ENCODE data around the gene CENPB.

DNA sequence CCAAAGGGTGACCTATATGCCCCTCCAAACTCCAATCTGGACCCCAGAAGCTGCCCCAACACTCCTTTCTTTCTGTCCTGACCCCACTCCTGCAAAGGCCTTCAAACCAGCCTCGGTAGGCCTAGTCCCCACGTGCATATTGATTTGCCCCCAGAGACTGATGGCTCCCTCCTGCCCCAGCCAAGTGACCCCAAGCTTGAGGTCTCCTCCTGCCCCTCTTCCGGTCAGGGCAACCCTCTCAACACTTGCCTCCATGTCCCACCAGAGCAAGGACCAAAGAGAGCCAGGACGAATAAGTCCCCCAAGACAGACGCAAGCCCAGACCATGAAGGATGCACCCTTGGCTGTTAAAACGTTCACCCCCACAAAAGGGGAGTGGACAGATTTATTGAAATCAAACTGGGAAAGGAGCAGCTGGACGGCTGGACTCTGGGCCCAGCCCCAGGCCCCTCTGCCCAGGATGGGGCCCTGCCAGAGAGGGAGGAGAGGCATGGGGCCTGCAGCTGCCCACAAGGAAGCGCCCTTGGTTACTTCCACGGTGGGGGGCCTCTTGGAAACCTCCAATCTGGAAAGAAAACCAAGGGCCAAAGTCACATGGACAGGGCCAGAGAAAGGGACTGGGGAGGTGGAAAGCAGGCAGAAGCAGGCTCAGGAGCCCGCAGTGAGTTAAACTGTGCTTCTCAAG is 2.9 kb downstream of the CENPB start:
- TF ChIP-seq, protein P1, sequence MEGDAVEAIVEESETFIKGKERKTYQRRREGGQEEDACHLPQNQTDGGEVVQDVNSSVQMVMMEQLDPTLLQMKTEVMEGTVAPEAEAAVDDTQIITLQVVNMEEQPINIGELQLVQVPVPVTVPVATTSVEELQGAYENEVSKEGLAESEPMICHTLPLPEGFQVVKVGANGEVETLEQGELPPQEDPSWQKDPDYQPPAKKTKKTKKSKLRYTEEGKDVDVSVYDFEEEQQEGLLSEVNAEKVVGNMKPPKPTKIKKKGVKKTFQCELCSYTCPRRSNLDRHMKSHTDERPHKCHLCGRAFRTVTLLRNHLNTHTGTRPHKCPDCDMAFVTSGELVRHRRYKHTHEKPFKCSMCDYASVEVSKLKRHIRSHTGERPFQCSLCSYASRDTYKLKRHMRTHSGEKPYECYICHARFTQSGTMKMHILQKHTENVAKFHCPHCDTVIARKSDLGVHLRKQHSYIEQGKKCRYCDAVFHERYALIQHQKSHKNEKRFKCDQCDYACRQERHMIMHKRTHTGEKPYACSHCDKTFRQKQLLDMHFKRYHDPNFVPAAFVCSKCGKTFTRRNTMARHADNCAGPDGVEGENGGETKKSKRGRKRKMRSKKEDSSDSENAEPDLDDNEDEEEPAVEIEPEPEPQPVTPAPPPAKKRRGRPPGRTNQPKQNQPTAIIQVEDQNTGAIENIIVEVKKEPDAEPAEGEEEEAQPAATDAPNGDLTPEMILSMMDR (conservative IDR thresholded peaks at IDR 0.05; ENCODE audit: low read depth, low read length) = no peak
- TF ChIP-seq POLR2A (IDR thresholded peaks at IDR 0.05; ENCODE audit: low read depth, low read length) (no peak), BHLHE40 (IDR thresholded peaks at IDR 0.05; ENCODE audit: low read depth, low read length) (no peak)

All from IMR-90 (cell line).